ENCODE measurements around the gene SLC30A3. TPM values are rescaled to one million over a fixed set of nuclear protein-coding genes. Genes with fewer than 3 reads are reported as not detected.

SLC30A3 gene
- total RNA-seq, 6 experiments from 2014 or later, result not detected

GRCh38 chr2:27307287-27307544 lies 44.4 kb upstream of the SLC30A3 start:
- Mint-ChIP-seq H3K27ac (no peak overlapping the region), H3K4me1 (ENCODE audit: low read depth) (no peaks in the 10 kb centered on the region), H3K4me3 (no peak overlapping the region), H3K9me3 (no peaks in the 10 kb centered on the region), H3K27me3 (ENCODE audit: insufficient read depth) (peaks cover 21% of the 10 kb centered on the region), H3K36me3 (ENCODE audit: low read depth) (peaks cover 22% of the 10 kb centered on the region)
- no peak for TF ChIP-seq CTCF (IDR thresholded peaks at IDR 0.05)
- DNase-seq, result no peak

GRCh38 chr2:27306573-27307286 lies 43.9 kb upstream of the SLC30A3 start:
- Mint-ChIP-seq H3K36me3 (ENCODE audit: low read depth) (peaks cover 22% of the 10 kb centered on the region), H3K4me3 (no peak overlapping the region), H3K4me1 (ENCODE audit: low read depth) (no peaks in the 10 kb centered on the region), H3K27me3 (ENCODE audit: insufficient read depth) (peaks cover 20% of the 10 kb centered on the region), H3K27ac (no peak overlapping the region), H3K9me3 (no peaks in the 10 kb centered on the region)
- TF ChIP-seq CTCF (IDR thresholded peaks at IDR 0.05), result no peak
- no peak for DNase-seq

GRCh38 chr2:27306136-27306535 lies 43.3 kb upstream of the SLC30A3 start:
- no peak for TF ChIP-seq CTCF (IDR thresholded peaks at IDR 0.05)
- peaks cover 20% of the 10 kb centered on the region for H3K27me3 Mint-ChIP-seq (ENCODE audit: insufficient read depth)
- no peak overlapping the region for H3K4me3 Mint-ChIP-seq
- no peaks in the 10 kb centered on the region for H3K4me1 Mint-ChIP-seq (ENCODE audit: low read depth)
- peaks cover 16% of the 10 kb centered on the region for H3K36me3 Mint-ChIP-seq (ENCODE audit: low read depth)
- DNase-seq, result no peak
- H3K9me3 Mint-ChIP-seq, result no peaks in the 10 kb centered on the region
- no peak overlapping the region for H3K27ac Mint-ChIP-seq

- Mint-ChIP-seq H3K27ac (no peak overlapping the region), H3K4me1 (ENCODE audit: low read depth) (no peaks in the 10 kb centered on the region), H3K9me3 (no peaks in the 10 kb centered on the region), H3K36me3 (ENCODE audit: low read depth) (peaks cover 14% of the 10 kb centered on the region), H3K27me3 (ENCODE audit: insufficient read depth) (peaks cover 20% of the 10 kb centered on the region), H3K4me3 (no peak overlapping the region)
- TF ChIP-seq CTCF (IDR thresholded peaks at IDR 0.05), result no peak
- DNase-seq, result no peak
These were observed 42.7 kb upstream of the SLC30A3 start for GRCh38 chr2:27305516-27305915.

- no peak for DNase-seq
- TF ChIP-seq CTCF (IDR thresholded peaks at IDR 0.05), result no peak
- H3K27ac Mint-ChIP-seq, result no peak overlapping the region
- H3K27me3 Mint-ChIP-seq (ENCODE audit: insufficient read depth), result peaks cover 20% of the 10 kb centered on the region
- H3K4me3 Mint-ChIP-seq, result no peak overlapping the region
- no peaks in the 10 kb centered on the region for H3K4me1 Mint-ChIP-seq (ENCODE audit: low read depth)
- peaks cover 11% of the 10 kb centered on the region for H3K36me3 Mint-ChIP-seq (ENCODE audit: low read depth)
- no peaks in the 10 kb centered on the region for H3K9me3 Mint-ChIP-seq
These were observed 41.8 kb upstream of the SLC30A3 start for GRCh38 chr2:27304488-27305240.

Data from HFFc6 (cell line).